Measurements from ENCODE around the gene UQCR11.

GRCh38 chr19:1647501-1648458 lies 42.5 kb upstream of the UQCR11 start:
- TF ChIP-seq POLR2A (IDR thresholded peaks at IDR 0.05) (no peak), CTCF (IDR thresholded peaks at IDR 0.05) (no peak)
